Breast epithelium (tissue), 3 donors: ENCODE data around the gene ZMAT5.

Experiments used
- POLR2A ChIP-seq: fragments of 450-650 bp; IDR thresholded peaks from one replicate; pipeline ENCODE4 v1.6.1; 2016; ENCODE audit warnings: antibody characterized with exemption, mild to moderate bottlenecking, moderate library complexity
- POLR2AphosphoS5 ChIP-seq, 3 donors: sonication (generic); formaldehyde crosslinking; IDR thresholded peaks; one replicate each; pipeline ENCODE4 v1.6.1; 2017; ENCODE audit warnings: antibody characterized with exemption in 3 of 3
- TF ChIP-seq, protein P1 (sequence below), 3 donors: fragments of 450-650 bp; IDR thresholded peaks; one replicate each; pipeline ENCODE4 v1.5.1; 2016 to 2017; ENCODE audit warnings: antibody characterized with exemption in 3 of 3, mild to moderate bottlenecking in 3 of 3, moderate library complexity in 3 of 3

DNA sequence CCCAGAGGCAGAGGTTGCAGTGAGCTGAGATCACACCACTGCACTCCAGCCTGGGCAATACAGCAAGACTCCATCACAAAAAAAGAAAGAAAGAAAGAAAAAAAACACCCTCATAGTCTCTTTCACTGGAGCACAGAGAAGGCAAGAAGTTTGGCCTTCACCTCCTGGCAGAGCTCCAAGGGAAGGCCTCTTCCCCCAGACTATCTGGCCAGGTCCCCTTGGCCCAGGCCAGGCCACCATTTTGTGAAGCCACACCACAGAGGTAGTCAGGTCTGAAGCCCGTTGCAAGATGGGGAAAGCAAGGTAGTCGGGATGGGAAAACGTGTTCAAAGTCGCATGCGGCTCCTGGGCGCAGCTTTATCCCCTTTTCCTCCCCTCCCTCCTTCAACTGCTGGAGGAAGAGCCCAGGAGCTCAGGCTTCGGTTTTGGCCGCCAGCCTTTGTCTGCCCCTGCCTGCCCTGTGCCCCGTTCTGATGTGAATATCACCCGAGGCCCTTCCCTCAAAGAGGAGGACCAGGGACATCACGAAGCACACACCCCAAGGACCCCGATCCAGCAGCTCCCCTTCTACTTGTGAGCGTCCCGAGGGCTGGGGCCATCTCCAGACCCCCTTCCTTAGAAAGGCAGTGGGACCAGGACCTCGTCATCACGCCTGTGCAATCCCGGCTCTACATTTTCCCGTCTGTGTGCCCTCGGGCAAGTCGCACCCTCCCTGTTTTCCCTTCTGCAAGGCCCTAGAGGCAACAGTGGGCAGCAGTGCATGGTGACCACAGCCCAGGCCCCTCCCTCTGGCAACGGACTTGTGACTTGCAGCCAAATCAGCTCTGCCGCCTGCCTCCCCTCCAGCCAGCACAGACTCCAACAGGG, 29.3 kb downstream of the ZMAT5 start:
- TF ChIP-seq, protein P1, sequence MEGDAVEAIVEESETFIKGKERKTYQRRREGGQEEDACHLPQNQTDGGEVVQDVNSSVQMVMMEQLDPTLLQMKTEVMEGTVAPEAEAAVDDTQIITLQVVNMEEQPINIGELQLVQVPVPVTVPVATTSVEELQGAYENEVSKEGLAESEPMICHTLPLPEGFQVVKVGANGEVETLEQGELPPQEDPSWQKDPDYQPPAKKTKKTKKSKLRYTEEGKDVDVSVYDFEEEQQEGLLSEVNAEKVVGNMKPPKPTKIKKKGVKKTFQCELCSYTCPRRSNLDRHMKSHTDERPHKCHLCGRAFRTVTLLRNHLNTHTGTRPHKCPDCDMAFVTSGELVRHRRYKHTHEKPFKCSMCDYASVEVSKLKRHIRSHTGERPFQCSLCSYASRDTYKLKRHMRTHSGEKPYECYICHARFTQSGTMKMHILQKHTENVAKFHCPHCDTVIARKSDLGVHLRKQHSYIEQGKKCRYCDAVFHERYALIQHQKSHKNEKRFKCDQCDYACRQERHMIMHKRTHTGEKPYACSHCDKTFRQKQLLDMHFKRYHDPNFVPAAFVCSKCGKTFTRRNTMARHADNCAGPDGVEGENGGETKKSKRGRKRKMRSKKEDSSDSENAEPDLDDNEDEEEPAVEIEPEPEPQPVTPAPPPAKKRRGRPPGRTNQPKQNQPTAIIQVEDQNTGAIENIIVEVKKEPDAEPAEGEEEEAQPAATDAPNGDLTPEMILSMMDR (IDR thresholded peaks at IDR 0.05), result no peak
- TF ChIP-seq POLR2A, result no peak
- TF ChIP-seq POLR2AphosphoS5 (IDR thresholded peaks at IDR 0.05), result no peak
